Hair follicular keratinocyte (primary cell): ENCODE results near the gene PCDHA10. TPM values are rescaled to one million over a fixed set of nuclear protein-coding genes. Genes with fewer than 3 reads are reported as not detected.

Experiments used
- total RNA-seq: library from RNA; depleted of rRNA; stranded (reverse); fragments of >200 nt; gene quantifications from 2 replicates; pipeline ENCODE4 v1.2.3, GENCODE V29; 2015

Gene PCDHA10
- total RNA-seq, 1 donor from 2014 or later = not detected

Other genes starting within 250 kb of the PCDHA10 start
- 0.08 and 0.76 TPM in 2 replicates for gene CD14, start 222.7 kb upstream of the PCDHA10 start, total RNA-seq
- 27.4 and 28.1 TPM in 2 replicates for gene TMCO6, start 216.4 kb upstream of the PCDHA10 start, total RNA-seq
- 44.7 and 60.0 TPM in 2 replicates for gene NDUFA2, start 208.3 kb upstream of the PCDHA10 start, total RNA-seq
- 63.2 and 93.5 TPM in 2 replicates for gene IK, start 208.1 kb upstream of the PCDHA10 start, total RNA-seq
- gene WDR55, start 191.0 kb upstream of the PCDHA10 start, total RNA-seq = 14.7 and 16.0 TPM in 2 replicates
- 0.78 and 1.6 TPM in 2 replicates for gene DND1, start 182.3 kb upstream of the PCDHA10 start, total RNA-seq
- 63.0 and 96.6 TPM in 2 replicates for gene HARS1, start 164.5 kb upstream of the PCDHA10 start, total RNA-seq
- 26.0 and 27.2 TPM in 2 replicates for gene HARS2, start 164.4 kb upstream of the PCDHA10 start, total RNA-seq
- gene ZMAT2, start 155.4 kb upstream of the PCDHA10 start, total RNA-seq = 29.0 and 31.2 TPM in 2 replicates
- gene PCDHA1, start 69.8 kb upstream of the PCDHA10 start, total RNA-seq = not detected in 2 replicates
- gene PCDHA2, start 61.0 kb upstream of the PCDHA10 start, total RNA-seq = not detected in 2 replicates
- gene PCDHA3, start 54.8 kb upstream of the PCDHA10 start, total RNA-seq = not detected in 2 replicates
- not detected in 2 replicates for gene PCDHA4, start 48.8 kb upstream of the PCDHA10 start, total RNA-seq
- gene PCDHA5, start 34.3 kb upstream of the PCDHA10 start, total RNA-seq = not detected in 2 replicates
- 0.16 TPM in 1 of 2 replicates, not detected in the other for gene PCDHA6, start 27.9 kb upstream of the PCDHA10 start, total RNA-seq
- gene PCDHA7, start 21.6 kb upstream of the PCDHA10 start, total RNA-seq = not detected in 2 replicates
- not detected in 2 replicates for gene PCDHA8, start 14.7 kb upstream of the PCDHA10 start, total RNA-seq
- gene PCDHA9, start 7.5 kb upstream of the PCDHA10 start, total RNA-seq = not detected in 2 replicates
- gene PCDHA11, start 13.1 kb downstream of the PCDHA10 start, total RNA-seq = under 0.01 TPM in 1 of 2 replicates, not detected in the other
- gene PCDHA12, start 19.4 kb downstream of the PCDHA10 start, total RNA-seq = not detected in 2 replicates
- not detected in 2 replicates for gene PCDHA13, start 26.2 kb downstream of the PCDHA10 start, total RNA-seq
- 0.16 and 0.61 TPM in 2 replicates for gene PCDHAC1, start 70.4 kb downstream of the PCDHA10 start, total RNA-seq
- 1.1 and 1.3 TPM in 2 replicates for gene PCDHAC2, start 110.6 kb downstream of the PCDHA10 start, total RNA-seq
- not detected in 2 replicates for gene PCDHB1, start 195.5 kb downstream of the PCDHA10 start, total RNA-seq
- gene PCDHB2, start 238.7 kb downstream of the PCDHA10 start, total RNA-seq = 0.08 and 0.62 TPM in 2 replicates
- gene PCDHB3, start 244.6 kb downstream of the PCDHA10 start, total RNA-seq = under 0.01 TPM in 1 of 2 replicates, not detected in the other